Esophagus squamous epithelium (tissue), 5 donors: Measurements from ENCODE around the gene GDPD2. TPM values are rescaled to one million over a fixed set of nuclear protein-coding genes. Genes with fewer than 3 reads are reported as not detected.

Experiments used
- DNase-seq: peaks from one replicate; lab custom pipeline; 2025; lab: John Stamatoyannopoulos, UW
- H3K27ac ChIP-seq, 4 donors: fragments of 200-600 bp; sonication (generic); one replicate each; pipeline ENCODE4 v1.5.1; 2016 to 2019; ENCODE audit warnings: mild to moderate bottlenecking in 1 of 4
- H3K27me3 ChIP-seq, 4 donors: fragments of 200-600 bp; sonication (generic); 1 replicate in 3 of 4; 2 replicates in 1 of 4; pipeline versions ENCODE4 v1.5.1 to v1.6.0; 2017 to 2021; ENCODE audit warnings: antibody characterized with exemption in 1 of 4
- H3K36me3 ChIP-seq, 3 donors: fragments of 200-600 bp; sonication (generic); one replicate each; pipeline ENCODE4 v1.5.1; 2016 to 2019
- H3K4me1 ChIP-seq, 3 donors: fragments of 200-600 bp; sonication (generic); one replicate each; pipeline ENCODE4 v1.5.1; 2017 to 2019
- H3K4me3 ChIP-seq, 4 donors: fragments of 200-600 bp; sonication (generic); 1 replicate in 3 of 4; 2 replicates in 1 of 4; pipeline ENCODE4 v1.5.1; 2016 to 2019; ENCODE audit warnings: mild to moderate bottlenecking in 2 of 4, moderate library complexity in 1 of 4
- H3K9me3 ChIP-seq, 3 donors: fragments of 200-600 bp; sonication (generic); one replicate each; pipeline ENCODE4 v1.5.1; 2016 to 2019
- POLR2A ChIP-seq, 4 donors: fragments of 450-650 bp; IDR thresholded peaks; one replicate each; pipeline ENCODE4 v1.6.1; 2017; ENCODE audit warnings: antibody characterized with exemption in 4 of 4, mild to moderate bottlenecking in 4 of 4, moderate library complexity in 3 of 4
- WGBS, 2 donors: methylation state at CpG; one replicate each; pipeline ENCODE4 v1.1.5; 2018; 5-methylcytosine and 5-hydroxymethylcytosine counted together
- intact Hi-C: fragments of 100-400 bp; cut with DNase I; formaldehyde crosslinking; loops from one replicate; pipeline ENCODE4 v1.15.0; 2022
- total RNA-seq, 4 donors: library from RNA; depleted of rRNA; stranded (reverse); fragments of >200 nt; gene quantifications; one replicate each; pipeline ENCODE4 v1.1.0, GENCODE V29; 2016
- TF ChIP-seq, protein P1 (sequence below), 6 experiments: fragments of 450-650 bp in 4 of 6; fragments of 200-600 bp in 2 of 6; sonication (generic) in 2 of 6; IDR thresholded peaks; one replicate each; pipeline ENCODE4 v1.5.1; 2016 to 2019; ENCODE audit warnings: antibody characterized with exemption in 6 of 6, mild to moderate bottlenecking in 4 of 6, moderate library complexity in 4 of 6
- donor health status: DM: yes; HTN: yes; CAD: no.

Gene GDPD2
- total RNA-seq, 4 donors from 2014 or later: 1.3 to 2.3 TPM; not detected in 2

DNA sequence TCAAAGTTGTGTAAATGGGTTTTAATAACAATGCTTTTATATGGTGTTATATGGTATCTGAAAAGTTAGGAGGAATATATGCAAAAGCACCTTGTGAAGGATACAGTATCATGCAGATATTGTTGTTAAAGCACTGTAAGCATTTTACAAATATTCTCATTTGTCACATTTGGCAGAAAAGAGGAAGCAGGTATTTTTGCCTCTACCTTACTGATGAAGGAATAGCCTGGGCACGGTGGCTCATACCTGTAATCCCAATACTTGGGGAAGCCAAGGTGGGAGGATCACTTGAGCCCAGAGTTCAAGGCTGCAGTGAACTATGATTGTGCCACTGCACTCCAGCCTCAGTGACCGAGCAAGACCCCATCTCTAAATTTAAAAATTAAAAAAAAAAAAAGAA is 12.2 kb upstream of the GDPD2 start:
- Histone ChIP-seq H3K27ac (no peak overlapping the region), H3K4me1 (no peaks in the 10 kb centered on the region), H3K4me3 (no peak overlapping the region), H3K9me3 (no peaks in the 10 kb centered on the region), H3K36me3 (no peaks in the 10 kb centered on the region), H3K27me3 (no peaks in the 10 kb centered on the region)
- intact Hi-C loops: no loop called here
- WGBS, 2 donors: 72 to 100% methylated on average over 2 of the region's 2 CpGs
- DNase-seq: no peak
- TF ChIP-seq, protein P1, sequence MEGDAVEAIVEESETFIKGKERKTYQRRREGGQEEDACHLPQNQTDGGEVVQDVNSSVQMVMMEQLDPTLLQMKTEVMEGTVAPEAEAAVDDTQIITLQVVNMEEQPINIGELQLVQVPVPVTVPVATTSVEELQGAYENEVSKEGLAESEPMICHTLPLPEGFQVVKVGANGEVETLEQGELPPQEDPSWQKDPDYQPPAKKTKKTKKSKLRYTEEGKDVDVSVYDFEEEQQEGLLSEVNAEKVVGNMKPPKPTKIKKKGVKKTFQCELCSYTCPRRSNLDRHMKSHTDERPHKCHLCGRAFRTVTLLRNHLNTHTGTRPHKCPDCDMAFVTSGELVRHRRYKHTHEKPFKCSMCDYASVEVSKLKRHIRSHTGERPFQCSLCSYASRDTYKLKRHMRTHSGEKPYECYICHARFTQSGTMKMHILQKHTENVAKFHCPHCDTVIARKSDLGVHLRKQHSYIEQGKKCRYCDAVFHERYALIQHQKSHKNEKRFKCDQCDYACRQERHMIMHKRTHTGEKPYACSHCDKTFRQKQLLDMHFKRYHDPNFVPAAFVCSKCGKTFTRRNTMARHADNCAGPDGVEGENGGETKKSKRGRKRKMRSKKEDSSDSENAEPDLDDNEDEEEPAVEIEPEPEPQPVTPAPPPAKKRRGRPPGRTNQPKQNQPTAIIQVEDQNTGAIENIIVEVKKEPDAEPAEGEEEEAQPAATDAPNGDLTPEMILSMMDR (IDR thresholded peaks at IDR 0.05): no peak
- no peak for TF ChIP-seq POLR2A (IDR thresholded peaks at IDR 0.05)

DNA sequence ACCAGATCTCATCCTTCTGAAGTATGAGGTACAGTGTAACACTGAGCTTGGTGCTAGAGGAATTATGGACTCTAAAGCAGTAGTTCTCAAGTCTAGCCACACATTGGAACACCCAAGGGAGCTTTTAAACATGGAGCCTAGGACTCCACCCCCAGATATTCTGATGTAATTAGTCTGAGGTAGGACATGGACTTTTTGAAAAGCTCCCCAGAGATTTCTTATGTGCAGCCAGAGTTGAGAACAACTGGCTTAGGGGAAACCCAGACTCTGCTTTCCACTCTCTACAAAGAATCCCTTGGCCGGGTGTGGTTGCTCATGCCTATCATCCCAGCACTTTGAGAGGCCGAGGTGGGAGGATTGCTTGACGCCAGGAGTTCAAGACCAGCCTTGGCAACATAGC is 11.6 kb upstream of the GDPD2 start:
- WGBS, 2 donors: 82 to 100% methylated on average over 1 to 3 of the region's 3 CpGs
- H3K36me3 ChIP-seq: no peaks in the 10 kb centered on the region
- H3K27me3 ChIP-seq: no peaks in the 10 kb centered on the region
- no peak for TF ChIP-seq POLR2A (IDR thresholded peaks at IDR 0.05)
- TF ChIP-seq, protein P1 (IDR thresholded peaks at IDR 0.05): no peak
- H3K27ac ChIP-seq: no peak overlapping the region
- intact Hi-C loops: no loop called here
- H3K4me3 ChIP-seq: no peak overlapping the region
- H3K4me1 ChIP-seq: no peaks in the 10 kb centered on the region
- H3K9me3 ChIP-seq: no peaks in the 10 kb centered on the region
- no peak for DNase-seq

GRCh38 chrX:70421618-70422017 is 1.5 kb upstream of the GDPD2 start:
- H3K9me3 ChIP-seq: no peaks in the 10 kb centered on the region
- 40% methylated on average over 1 of the region's 2 CpGs; no CpG with 5 or more reads in 1 of the 2 donors for WGBS, 2 donors
- H3K27me3 ChIP-seq: no peaks in the 10 kb centered on the region
- H3K4me3 ChIP-seq: no peak overlapping the region
- peaks cover 0 to 15% (median 0%) of the 10 kb centered on the region in 3 donors for H3K4me1 ChIP-seq
- TF ChIP-seq POLR2A (IDR thresholded peaks at IDR 0.05): no peak
- TF ChIP-seq, protein P1 (IDR thresholded peaks at IDR 0.05): no peak
- intact Hi-C loops: no loop called here
- no peak for DNase-seq
- no peak overlapping the region for H3K27ac ChIP-seq
- H3K36me3 ChIP-seq: no peaks in the 10 kb centered on the region

- H3K27me3 ChIP-seq: no peaks in the 10 kb centered on the region
- intact Hi-C loops: no loop called here
- WGBS, 2 donors: 56% methylated on average over 4 of the region's 10 CpGs; no CpG with 5 or more reads in 1 of the 2 donors
- no peak overlapping the region for H3K27ac ChIP-seq
- TF ChIP-seq POLR2A (IDR thresholded peaks at IDR 0.05): no peak
- TF ChIP-seq, protein P1 (IDR thresholded peaks at IDR 0.05): no peak
- no peak overlapping the region for H3K4me3 ChIP-seq
- H3K9me3 ChIP-seq: no peaks in the 10 kb centered on the region
- no peaks in the 10 kb centered on the region for H3K36me3 ChIP-seq
- no peak for DNase-seq
- H3K4me1 ChIP-seq: peaks cover 0 to 15% (median 0%) of the 10 kb centered on the region in 3 donors
Observed at GRCh38 chrX:70423936-70424675, 992 bp downstream of the GDPD2 start.

GRCh38 chrX:70424801-70425200 is 1.7 kb downstream of the GDPD2 start:
- Histone ChIP-seq H3K4me1 (peaks cover 0 to 15% (median 0%) of the 10 kb centered on the region in 3 donors), H3K9me3 (no peaks in the 10 kb centered on the region), H3K27ac (no peak overlapping the region), H3K27me3 (no peaks in the 10 kb centered on the region), H3K36me3 (no peaks in the 10 kb centered on the region), H3K4me3 (no peak overlapping the region)
- TF ChIP-seq, protein P1 (IDR thresholded peaks at IDR 0.05): no peak
- intact Hi-C loops: no loop called here
- no peak for DNase-seq
- 90 to 93% methylated on average over 3 to 4 of the region's 10 CpGs for WGBS, 2 donors
